Activated CD8-positive, alpha-beta T cell treated with anti-CD3 and anti-CD28 coated beads, Interleukin-2, amount 10 ng/mL, durations not matched to agents 7 days and 5 days (primary cell): ENCODE data around the gene RASA2. TPM values are rescaled to one million over a fixed set of nuclear protein-coding genes. Genes with fewer than 3 reads are reported as not detected.
A peak's percentile ranks its signal among the peaks of the same experiment; 100 is the strongest.

Source experiments
- ATAC-seq: fragments of 150-1000 bp; cut with Tn5 transposase; one replicate; pipeline ENCODE4 v1.10.0; 2021; ENCODE audit warnings: moderate library complexity
- CTCF ChIA-PET: fragments of 350-600 bp; sonication (Branson Sonifier 250); formaldehyde crosslinking; loops from one replicate; lab custom pipeline; 2021; ENCODE audit warnings: antibody characterized with exemption; lab: Charles Lee
- POLR2A ChIA-PET: fragments of 350-600 bp; sonication (Branson Sonifier 250); formaldehyde crosslinking; loops from one replicate; lab custom pipeline; 2021; ENCODE audit warnings: antibody characterized with exemption; lab: Charles Lee
- DNase-seq: peaks from one replicate; pipeline ENCODE4 v3.0.0-alpha.2; 2020
- H3K27ac Mint-ChIP-seq: one replicate; pipeline ENCODE4 v1.8.0; 2021; ENCODE audit warnings: mild to moderate bottlenecking, mixed read lengths
- H3K27me3 Mint-ChIP-seq: one replicate; pipeline ENCODE4 v1.8.0; 2021; ENCODE audit warnings: low read depth, mixed read lengths
- H3K36me3 Mint-ChIP-seq: one replicate; pipeline ENCODE4 v1.8.0; 2021; ENCODE audit warnings: low read depth, mixed read lengths
- H3K4me1 Mint-ChIP-seq: one replicate; pipeline ENCODE4 v1.8.0; 2021; ENCODE audit warnings: low read depth, mixed read lengths
- H3K4me3 Mint-ChIP-seq: one replicate; pipeline ENCODE4 v1.8.0; 2021; ENCODE audit warnings: mild to moderate bottlenecking, mixed read lengths
- H3K9me3 Mint-ChIP-seq: one replicate; pipeline ENCODE4 v1.8.0; 2022; ENCODE audit warnings: mixed read lengths; ENCODE audit not compliant: insufficient read depth
- total RNA-seq, 2 experiments: library from RNA; stranded (reverse); gene quantifications; one replicate each; pipeline ENCODE4 v1.2.3, GENCODE V29; 2021

Gene RASA2
- total RNA-seq, 2 experiments from 2014 or later, result 56.8 to 60.2 TPM

DNA sequence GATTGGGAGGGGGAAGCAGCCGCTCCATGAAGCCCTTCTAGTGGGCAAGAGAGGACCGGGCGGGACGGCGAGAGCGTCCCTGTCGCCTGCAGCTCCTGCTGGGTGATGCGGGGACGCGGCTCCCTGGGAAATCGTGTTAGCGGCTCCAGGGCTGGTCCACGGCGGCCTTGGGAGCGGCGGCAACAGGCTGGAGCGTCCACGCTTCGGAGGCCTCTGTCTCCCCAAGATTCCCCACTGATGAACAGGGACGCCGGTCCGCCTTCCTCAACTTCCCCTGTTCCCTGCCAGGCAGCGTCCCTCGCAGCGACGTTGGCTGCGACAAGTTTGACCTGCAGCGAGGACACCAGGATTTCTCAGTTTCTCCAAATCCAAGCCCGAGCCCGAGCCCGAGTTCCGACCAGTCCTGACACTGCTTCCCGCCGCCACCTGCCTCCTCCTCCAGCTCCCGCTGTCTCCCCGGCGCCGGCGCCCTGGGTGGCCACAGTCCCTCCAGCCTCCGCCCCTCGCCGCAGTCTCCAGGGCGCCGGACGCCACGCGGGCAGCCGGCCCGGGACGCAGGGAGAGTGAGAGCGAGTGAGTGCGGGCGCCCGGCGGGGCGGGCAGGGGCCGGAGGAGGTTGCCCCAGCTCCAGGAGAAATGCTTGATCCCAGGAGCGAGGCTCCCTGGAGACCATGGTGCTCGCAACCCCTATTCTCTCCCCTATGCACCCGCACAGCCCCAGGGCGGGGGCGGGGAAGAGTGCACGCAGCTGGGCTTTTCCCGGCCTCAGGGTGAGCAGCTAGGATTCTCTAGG lies 173.2 kb downstream of the RASA2 start:
- ATAC-seq, result peak; percentile 62
- ChIA-PET POLR2A (no interaction called here), CTCF (interaction anchor here (0.8 to 0.9 kb wide), 2 partner anchors 16 to 199 kb away, joined by 3 read pairs; no protein-coding TSS in a partner anchor)
- H3K27me3 Mint-ChIP-seq, result peaks cover 65% of the 10 kb centered on the region
- H3K27ac Mint-ChIP-seq, result no peak overlapping the region
- H3K4me1 Mint-ChIP-seq, result peaks cover 6% of the 10 kb centered on the region
- H3K36me3 Mint-ChIP-seq, result no peaks in the 10 kb centered on the region
- DNase-seq, result no peak
- peak overlapping the region; percentile 42 for H3K4me3 Mint-ChIP-seq
- H3K9me3 Mint-ChIP-seq, result peaks cover 4% of the 10 kb centered on the region

DNA sequence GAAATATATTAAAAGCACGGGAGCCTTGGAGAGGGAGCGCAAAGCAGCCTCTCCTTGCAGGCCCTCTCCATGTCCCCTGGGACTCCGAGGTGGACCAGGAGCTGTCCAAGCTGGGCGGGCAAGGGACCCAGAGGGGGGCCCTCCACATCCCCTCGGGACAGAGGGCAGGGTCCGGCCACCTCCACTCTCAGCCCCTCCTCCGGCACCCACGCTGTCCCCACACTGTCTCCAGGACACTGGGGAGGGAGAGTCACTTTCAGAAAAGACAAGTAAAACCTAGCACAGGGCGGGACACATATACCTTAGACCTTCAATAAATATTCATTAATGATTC lies 173.8 kb downstream of the RASA2 start:
- H3K4me3 Mint-ChIP-seq, result no peak overlapping the region
- peaks cover 6% of the 10 kb centered on the region for H3K4me1 Mint-ChIP-seq
- DNase-seq, result no peak
- no peak for ATAC-seq
- ChIA-PET CTCF (no interaction called here), POLR2A (no interaction called here)
- peaks cover 65% of the 10 kb centered on the region for H3K27me3 Mint-ChIP-seq
- H3K9me3 Mint-ChIP-seq, result peaks cover 4% of the 10 kb centered on the region
- H3K36me3 Mint-ChIP-seq, result no peaks in the 10 kb centered on the region
- no peak overlapping the region for H3K27ac Mint-ChIP-seq

DNA sequence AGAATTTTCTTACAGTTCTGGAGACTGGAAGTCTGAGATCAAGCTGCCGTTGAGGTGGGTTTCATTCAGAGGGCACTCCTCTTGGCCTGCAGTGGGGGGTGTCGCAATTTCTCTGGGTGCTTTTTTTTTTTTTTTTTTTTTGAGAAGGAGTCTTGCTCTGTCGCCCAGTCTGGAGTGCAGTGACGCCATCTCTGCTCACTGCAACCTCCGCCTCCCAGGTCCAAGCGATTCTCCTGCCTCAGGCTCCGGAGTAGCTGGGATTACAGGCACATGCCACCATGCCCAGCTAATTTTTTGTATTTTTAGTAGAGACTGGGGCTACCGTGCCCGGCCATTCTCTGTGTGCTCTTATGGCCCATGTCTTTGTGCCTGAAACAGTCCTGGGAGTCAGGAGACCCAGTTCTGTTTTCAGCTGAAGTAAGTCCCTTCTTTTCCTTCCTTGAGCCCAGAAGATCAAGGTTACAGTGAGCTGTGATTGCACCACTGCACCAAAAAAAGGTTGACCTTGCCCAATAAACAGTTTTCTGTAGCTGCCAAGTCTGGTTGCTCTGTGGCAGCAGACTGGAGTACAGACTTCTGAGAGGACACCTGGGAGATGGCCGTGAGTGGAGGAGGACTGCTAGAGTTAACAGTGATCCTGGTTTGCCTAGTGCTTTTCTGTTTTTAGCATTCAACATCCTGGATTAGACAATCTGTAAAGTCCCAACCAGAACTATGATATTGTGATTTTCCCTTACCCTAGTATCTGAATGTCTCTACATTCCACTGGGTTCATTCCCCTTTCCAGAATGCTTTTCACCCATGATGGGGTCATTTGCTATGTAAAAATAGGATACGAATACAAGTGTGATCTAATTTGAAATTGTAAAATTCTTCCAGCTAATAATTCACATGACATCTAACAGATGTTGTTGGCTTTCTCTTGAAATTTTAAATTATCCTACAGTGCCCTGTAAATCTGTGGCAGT lies 174.7 kb downstream of the RASA2 start:
- DNase-seq, result no peak
- H3K27ac Mint-ChIP-seq, result no peak overlapping the region
- no peaks in the 10 kb centered on the region for H3K36me3 Mint-ChIP-seq
- peaks cover 62% of the 10 kb centered on the region for H3K27me3 Mint-ChIP-seq
- H3K4me3 Mint-ChIP-seq, result no peak overlapping the region
- peaks cover 6% of the 10 kb centered on the region for H3K4me1 Mint-ChIP-seq
- ATAC-seq, result no peak
- ChIA-PET POLR2A (no interaction called here), CTCF (interaction anchor here (1.2 kb wide), 1 partner anchor 17 kb away, joined by 4 read pairs; no protein-coding TSS in a partner anchor)
- peaks cover 4% of the 10 kb centered on the region for H3K9me3 Mint-ChIP-seq

DNA sequence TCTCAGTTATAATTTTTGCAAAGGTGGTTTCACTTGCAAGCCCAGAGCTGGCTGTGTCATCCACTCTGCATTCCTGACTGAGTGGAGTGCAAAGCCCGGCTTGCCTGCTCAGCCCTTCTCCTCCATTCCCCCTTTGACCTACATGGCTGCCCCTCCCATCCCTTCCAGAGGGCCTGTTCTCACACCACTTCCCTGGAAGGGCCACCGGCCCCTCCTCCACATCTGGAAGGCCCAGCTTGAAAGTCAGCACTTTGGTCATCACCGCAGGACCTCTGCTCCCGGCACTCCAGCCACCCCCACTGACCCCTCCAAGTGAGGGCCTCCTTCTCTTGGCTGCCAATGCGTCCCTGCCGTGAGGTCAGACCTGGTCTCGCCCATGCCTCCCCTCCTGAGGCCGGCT lies 177.2 kb downstream of the RASA2 start:
- peaks cover 6% of the 10 kb centered on the region for H3K9me3 Mint-ChIP-seq
- ATAC-seq (no peak), DNase-seq (no peak)
- peaks cover 6% of the 10 kb centered on the region for H3K4me1 Mint-ChIP-seq
- ChIA-PET CTCF (no interaction called here), POLR2A (no interaction called here)
- H3K36me3 Mint-ChIP-seq, result peaks cover 2% of the 10 kb centered on the region
- H3K27me3 Mint-ChIP-seq, result peaks cover 41% of the 10 kb centered on the region
- no peak overlapping the region for H3K27ac Mint-ChIP-seq
- H3K4me3 Mint-ChIP-seq, result no peak overlapping the region

Other genes with a start within 250 kb of the RASA2 start
- gene ZBTB38, start 118.5 kb upstream of the RASA2 start, total RNA-seq, result 10 to 100 TPM; 27.8 to 29.6 TPM